C4-2B (cell line): ENCODE results near the gene SH2D3C.

Source experiments
- ZFX ChIP-seq: fragments of 450-650 bp; IDR thresholded peaks from 2 replicates; pipeline ENCODE4 v1.6.1; 2017
- TF ChIP-seq, protein P1 (sequence below): fragments of 450-650 bp; conservative IDR thresholded peaks from 2 replicates; pipeline ENCODE4 v1.5.1; 2017; ENCODE audit warnings: mild to moderate bottlenecking

- TF ChIP-seq, protein P1, sequence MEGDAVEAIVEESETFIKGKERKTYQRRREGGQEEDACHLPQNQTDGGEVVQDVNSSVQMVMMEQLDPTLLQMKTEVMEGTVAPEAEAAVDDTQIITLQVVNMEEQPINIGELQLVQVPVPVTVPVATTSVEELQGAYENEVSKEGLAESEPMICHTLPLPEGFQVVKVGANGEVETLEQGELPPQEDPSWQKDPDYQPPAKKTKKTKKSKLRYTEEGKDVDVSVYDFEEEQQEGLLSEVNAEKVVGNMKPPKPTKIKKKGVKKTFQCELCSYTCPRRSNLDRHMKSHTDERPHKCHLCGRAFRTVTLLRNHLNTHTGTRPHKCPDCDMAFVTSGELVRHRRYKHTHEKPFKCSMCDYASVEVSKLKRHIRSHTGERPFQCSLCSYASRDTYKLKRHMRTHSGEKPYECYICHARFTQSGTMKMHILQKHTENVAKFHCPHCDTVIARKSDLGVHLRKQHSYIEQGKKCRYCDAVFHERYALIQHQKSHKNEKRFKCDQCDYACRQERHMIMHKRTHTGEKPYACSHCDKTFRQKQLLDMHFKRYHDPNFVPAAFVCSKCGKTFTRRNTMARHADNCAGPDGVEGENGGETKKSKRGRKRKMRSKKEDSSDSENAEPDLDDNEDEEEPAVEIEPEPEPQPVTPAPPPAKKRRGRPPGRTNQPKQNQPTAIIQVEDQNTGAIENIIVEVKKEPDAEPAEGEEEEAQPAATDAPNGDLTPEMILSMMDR = no peak
- TF ChIP-seq ZFX = no peak
Observed at GRCh38 chr9:127796225-127796813, 17.9 kb upstream of the SH2D3C start.
